Right cardiac atrium (tissue), 5 donors: ENCODE measurements around the gene PRM1. TPM values are rescaled to one million over a fixed set of nuclear protein-coding genes. Genes with fewer than 3 reads are reported as not detected.

Experiments
- ATAC-seq, 2 donors: fragments of 200-7000 bp; cut with Tn5 transposase; one replicate each; pipeline versions ENCODE4 v1.8.0 to v1.9.1; 2020; ENCODE audit warnings: moderate library complexity in 2 of 2, mild to moderate bottlenecking in 1 of 2
- DNase-seq, 3 donors: peaks; one replicate each; pipeline ENCODE4 v3.0.0-alpha.2; 2020
- H3K27ac ChIP-seq: one replicate; pipeline ENCODE4 v1.5.1; 2013; ENCODE audit warnings: mild to moderate bottlenecking, low read length, control low read depth, moderate library complexity
- H3K27me3 ChIP-seq: one replicate; pipeline ENCODE4 v1.6.1; 2013; ENCODE audit not compliant: control insufficient read depth, insufficient read depth
- H3K4me1 ChIP-seq: one replicate; pipeline ENCODE4 v1.6.1; 2013; ENCODE audit warnings: low read length; ENCODE audit not compliant: control insufficient read depth, insufficient read depth
- H3K4me3 ChIP-seq: one replicate; pipeline ENCODE4 v1.5.1; 2013; ENCODE audit warnings: low read length, control low read depth
- H3K9me3 ChIP-seq: one replicate; pipeline ENCODE4 v1.6.1; 2013; ENCODE audit warnings: low read length; ENCODE audit not compliant: control insufficient read depth
- WGBS: extraction: QIAGEN DNeasy Blood & Tissue Kit; methylation state at CpG from one replicate; pipeline ENCODE4 v1.1.7; 2013; 5-methylcytosine and 5-hydroxymethylcytosine counted together
- intact Hi-C, 4 donors: fragments of 100-400 bp; cut with DNase I; formaldehyde crosslinking; loops; one replicate each; pipeline versions ENCODE4 v1.11.0 to v1.14.0; 2022 to 2023
- polyA plus RNA-seq: library from polyadenylated mRNA; stranded (reverse); fragments of 200-250 nt; gene quantifications from one replicate; pipeline ENCODE4 v1.2.3, GENCODE V29; 2013
- total RNA-seq, 4 donors: library from RNA; stranded (reverse); fragmentation: NEBNext Ultra II Directional; extraction: Animal tissue kit (Norgen Biotek cat#: 25700); gene quantifications; one replicate each; pipeline ENCODE4 v1.2.1, GENCODE V29; 2021
- donor health status: healthy with polysubstance abuse.
- donor health status: DM: no; HTN: yes; CAD: no.
- donor health status: DM: no; HTN: no; CAD: no.
- donor health status: DM: no; HTN: yes; CAD: no; lungs with severe emphysema.
- donor health status: DM: yes; HTN: yes; CAD: no.

PRM1 gene
- total and polyA plus RNA-seq, 5 donors: not detected

DNA sequence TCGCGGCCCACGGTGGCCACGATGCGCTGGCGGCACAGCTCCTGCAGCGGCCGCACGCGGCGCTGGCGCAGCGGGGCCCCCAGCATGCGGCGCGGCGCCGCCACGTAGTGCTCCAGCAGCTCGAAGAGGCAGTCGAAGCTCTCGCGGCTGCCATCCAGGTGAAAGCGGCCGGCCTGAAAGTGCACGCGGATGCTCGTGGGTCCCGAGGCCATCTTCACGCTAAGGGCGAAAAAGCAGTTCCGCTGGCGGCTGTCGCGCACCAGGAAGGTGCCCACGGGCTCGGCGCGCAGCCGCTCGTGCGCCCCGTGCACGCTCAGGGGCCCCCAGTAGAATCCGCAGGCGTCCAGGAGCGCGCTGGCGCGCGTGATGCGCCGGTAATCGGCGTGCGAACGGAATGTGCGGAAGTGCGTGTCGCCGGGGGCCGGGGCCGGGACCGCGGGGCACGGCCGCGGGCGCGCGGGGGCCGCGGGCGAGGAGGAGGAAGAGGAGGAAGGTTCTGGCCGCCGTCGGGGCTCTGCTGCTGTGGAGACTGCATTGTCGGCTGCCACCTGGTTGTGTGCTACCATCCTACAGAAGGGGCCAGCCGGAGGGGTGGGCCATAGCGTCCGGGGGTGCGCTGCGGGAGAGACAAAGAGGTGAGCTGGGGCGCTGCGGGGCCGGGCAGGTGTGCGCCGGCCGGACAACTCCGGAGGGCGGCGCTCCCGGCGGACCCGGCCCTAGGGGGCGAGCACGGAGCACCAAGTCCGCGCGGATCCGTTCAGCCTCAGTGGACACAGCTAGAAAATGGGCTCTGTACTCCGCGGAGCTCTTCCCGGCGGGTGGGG lies 26.0 kb downstream of the PRM1 start:
- no peak for ATAC-seq
- peaks cover 10% of the 10 kb centered on the region for H3K4me1 ChIP-seq
- intact Hi-C loops: loop anchor here (2.0 to 10.0 kb wide), 8 partner anchors 100 to 890 kb away; no protein-coding TSS in a partner anchor
- WGBS: 3% methylated on average over 105 of the region's 105 CpGs
- peak overlapping the region; percentile 95 for H3K4me3 ChIP-seq
- peak; percentile 42 to 74 (median 73) for DNase-seq
- no peaks in the 10 kb centered on the region for H3K9me3 ChIP-seq
- H3K27me3 ChIP-seq: no peaks in the 10 kb centered on the region
- no peak overlapping the region for H3K27ac ChIP-seq

DNA sequence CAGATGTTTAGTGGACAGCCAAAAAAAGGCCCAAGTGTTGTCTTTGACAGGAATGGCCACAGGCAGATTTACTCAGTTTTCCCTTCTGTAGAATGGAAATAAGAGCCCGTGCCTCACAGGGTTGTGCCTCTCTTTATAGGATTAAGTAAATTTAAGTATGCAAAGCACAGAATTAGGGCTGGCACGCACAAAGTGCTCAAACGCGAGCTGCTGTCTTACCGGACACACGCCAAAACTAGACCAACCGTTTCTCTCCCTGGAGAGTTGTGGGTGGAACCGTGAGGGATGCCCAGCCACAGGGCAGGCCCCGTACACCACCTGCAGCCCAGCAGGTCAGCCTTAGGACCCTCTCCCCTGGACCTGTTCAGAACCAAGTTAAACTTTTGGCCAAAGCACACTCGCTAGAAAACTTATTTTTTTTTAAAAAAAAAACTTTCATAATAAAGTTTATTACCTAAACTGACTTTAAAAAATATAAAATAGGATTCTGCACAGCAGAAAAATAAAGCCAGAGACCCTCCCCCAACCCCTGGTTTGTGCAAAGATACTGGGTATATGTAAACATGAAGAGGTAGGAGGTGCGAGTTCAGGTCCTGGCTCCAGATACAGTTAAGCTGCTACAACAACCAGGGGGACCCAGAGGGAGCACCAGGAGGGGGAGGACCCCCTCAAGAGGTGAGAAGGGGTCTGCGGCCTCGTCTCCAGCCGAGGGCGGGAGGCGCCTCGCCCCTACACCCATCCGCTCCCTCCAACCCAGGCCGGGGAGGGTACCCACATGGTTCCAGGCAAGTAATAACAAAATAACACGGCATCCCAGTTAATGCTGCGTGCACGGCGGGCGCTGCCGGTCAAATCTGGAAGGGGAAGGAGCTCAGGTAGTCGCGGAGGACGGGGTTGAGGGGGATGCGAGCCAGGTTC lies 26.9 kb downstream of the PRM1 start:
- Histone ChIP-seq H3K9me3 (no peaks in the 10 kb centered on the region), H3K4me1 (peaks cover 10% of the 10 kb centered on the region), H3K27me3 (no peaks in the 10 kb centered on the region), H3K27ac (no peak overlapping the region), H3K4me3 (peak overlapping the region; percentile 95)
- no peak for ATAC-seq
- 65% methylated on average over 29 of the region's 29 CpGs for WGBS
- DNase-seq: peak in 1 of 3 donors; percentile 60
- intact Hi-C loops: loop anchor here in 3 of 4 donors (2.0 to 10.0 kb wide), 5 partner anchors 99 to 891 kb away; no protein-coding TSS in a partner anchor

GRCh38 chr16:11253009-11253994 lies 27.8 kb downstream of the PRM1 start:
- WGBS: 80% methylated on average over 5 of the region's 5 CpGs
- DNase-seq (no peak), ATAC-seq (no peak)
- peaks cover 6% of the 10 kb centered on the region for H3K4me1 ChIP-seq
- intact Hi-C loops: loop anchor here in 3 of 4 donors (10.0 kb wide), 4 partner anchors 99 to 891 kb away; no protein-coding TSS in a partner anchor
- H3K4me3 ChIP-seq: no peak overlapping the region
- no peaks in the 10 kb centered on the region for H3K9me3 ChIP-seq
- no peaks in the 10 kb centered on the region for H3K27me3 ChIP-seq
- H3K27ac ChIP-seq: no peak overlapping the region

- Histone ChIP-seq H3K9me3 (no peaks in the 10 kb centered on the region), H3K4me1 (peaks cover 6% of the 10 kb centered on the region), H3K27me3 (no peaks in the 10 kb centered on the region), H3K4me3 (no peak overlapping the region), H3K27ac (no peak overlapping the region)
- DNase-seq (no peak), ATAC-seq (no peak)
- intact Hi-C loops: loop anchor here in 3 of 4 donors (10.0 kb wide), 4 partner anchors 98 to 892 kb away; no protein-coding TSS in a partner anchor
- 88% methylated on average over 8 of the region's 8 CpGs for WGBS
Observed at GRCh38 chr16:11252482-11252931, 28.6 kb downstream of the PRM1 start.

- ATAC-seq: no peak
- no peak overlapping the region for H3K4me3 ChIP-seq
- H3K4me1 ChIP-seq: peaks cover 6% of the 10 kb centered on the region
- DNase-seq: no peak
- intact Hi-C loops: loop anchor here in 3 of 4 donors (10.0 kb wide), 4 partner anchors 97 to 893 kb away; no protein-coding TSS in a partner anchor
- no peak overlapping the region for H3K27ac ChIP-seq
- H3K9me3 ChIP-seq: no peaks in the 10 kb centered on the region
- 79% methylated on average over 18 of the region's 18 CpGs for WGBS
- no peaks in the 10 kb centered on the region for H3K27me3 ChIP-seq
Observed at GRCh38 chr16:11251525-11252481, 29.3 kb downstream of the PRM1 start.

DNA sequence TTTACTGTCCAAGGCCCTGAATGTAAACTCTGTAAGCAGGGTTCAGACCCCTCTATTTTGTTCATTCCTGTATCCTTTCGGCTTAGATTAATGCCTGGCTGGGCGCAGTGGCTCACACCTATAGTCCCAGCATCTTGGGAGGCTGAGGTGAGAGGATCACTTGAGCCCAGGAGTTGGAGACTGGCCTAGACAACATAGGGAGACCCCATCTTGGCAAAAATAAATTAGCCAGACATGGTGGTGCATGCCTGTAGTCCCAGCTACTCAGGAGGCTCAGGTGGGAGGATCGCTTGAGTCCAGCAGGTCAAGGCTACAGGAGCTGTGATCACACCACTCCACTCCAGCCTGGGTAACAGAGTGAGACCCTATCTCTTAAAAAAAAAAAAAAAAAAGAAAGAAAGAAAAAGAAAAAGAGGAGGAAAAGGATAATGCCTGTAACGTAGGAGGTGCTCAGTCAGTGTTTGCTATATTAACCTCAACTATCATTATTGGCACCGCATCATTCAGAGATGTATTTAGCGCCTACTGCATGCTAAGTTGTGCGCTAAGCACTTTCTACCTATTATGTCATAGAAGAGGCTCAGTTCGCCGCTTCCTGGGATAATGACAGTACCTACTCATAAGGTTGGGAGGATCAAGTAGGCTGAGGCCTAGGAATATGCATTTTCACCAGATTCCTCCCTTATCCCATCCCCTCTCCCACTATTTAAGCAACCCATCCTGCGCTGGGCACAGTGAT lies 30.2 kb downstream of the PRM1 start:
- Histone ChIP-seq H3K4me3 (no peak overlapping the region), H3K27ac (no peak overlapping the region), H3K27me3 (no peaks in the 10 kb centered on the region), H3K9me3 (no peaks in the 10 kb centered on the region), H3K4me1 (peaks cover 6% of the 10 kb centered on the region)
- DNase-seq (no peak), ATAC-seq (no peak)
- intact Hi-C loops: loop anchor here in 3 of 4 donors (10.0 kb wide), 4 partner anchors 96 to 894 kb away; no protein-coding TSS in a partner anchor
- whole genome bisulfite sequencing: 95% methylated on average over 10 of the region's 10 CpGs

- Histone ChIP-seq H3K27me3 (no peaks in the 10 kb centered on the region), H3K4me3 (no peak overlapping the region), H3K27ac (no peak overlapping the region), H3K4me1 (peaks cover 6% of the 10 kb centered on the region), H3K9me3 (no peaks in the 10 kb centered on the region)
- no peak for DNase-seq
- intact Hi-C loops: loop anchor here in 3 of 4 donors (10.0 kb wide), 4 partner anchors 95 to 895 kb away; no protein-coding TSS in a partner anchor
- WGBS: 73% methylated on average over 16 of the region's 16 CpGs
- ATAC-seq: no peak
Observed at GRCh38 chr16:11250091-11250785, 30.9 kb downstream of the PRM1 start.

GRCh38 chr16:11249233-11250061 lies 31.7 kb downstream of the PRM1 start:
- H3K4me1 ChIP-seq: peaks cover under 1% of the 10 kb centered on the region
- ATAC-seq (peak in 1 of 2 donors; percentile 9), DNase-seq (peak in 1 of 3 donors; percentile 48)
- no peak overlapping the region for H3K27ac ChIP-seq
- no peak overlapping the region for H3K4me3 ChIP-seq
- intact Hi-C loops: loop anchor here in 3 of 4 donors (10.0 kb wide), 4 partner anchors 95 to 895 kb away; no protein-coding TSS in a partner anchor
- H3K9me3 ChIP-seq: no peaks in the 10 kb centered on the region
- no peaks in the 10 kb centered on the region for H3K27me3 ChIP-seq
- WGBS: 92% methylated on average over 63 of the region's 63 CpGs
